NOMO-1 (cell line): ENCODE data around the gene CDSN.
"Not testable (repeated sequence)": the region's sequence is repeated elsewhere in the genome, so short reads cannot be mapped to it uniquely, and the experiment has no call there.

Source experiments
- DNase-seq, 2 experiments: peaks; one replicate each; lab custom pipeline; 2025; ENCODE audit not compliant: unreplicated experiment in 2 of 2; lab: John Stamatoyannopoulos, UW

CDSN gene

DNA sequence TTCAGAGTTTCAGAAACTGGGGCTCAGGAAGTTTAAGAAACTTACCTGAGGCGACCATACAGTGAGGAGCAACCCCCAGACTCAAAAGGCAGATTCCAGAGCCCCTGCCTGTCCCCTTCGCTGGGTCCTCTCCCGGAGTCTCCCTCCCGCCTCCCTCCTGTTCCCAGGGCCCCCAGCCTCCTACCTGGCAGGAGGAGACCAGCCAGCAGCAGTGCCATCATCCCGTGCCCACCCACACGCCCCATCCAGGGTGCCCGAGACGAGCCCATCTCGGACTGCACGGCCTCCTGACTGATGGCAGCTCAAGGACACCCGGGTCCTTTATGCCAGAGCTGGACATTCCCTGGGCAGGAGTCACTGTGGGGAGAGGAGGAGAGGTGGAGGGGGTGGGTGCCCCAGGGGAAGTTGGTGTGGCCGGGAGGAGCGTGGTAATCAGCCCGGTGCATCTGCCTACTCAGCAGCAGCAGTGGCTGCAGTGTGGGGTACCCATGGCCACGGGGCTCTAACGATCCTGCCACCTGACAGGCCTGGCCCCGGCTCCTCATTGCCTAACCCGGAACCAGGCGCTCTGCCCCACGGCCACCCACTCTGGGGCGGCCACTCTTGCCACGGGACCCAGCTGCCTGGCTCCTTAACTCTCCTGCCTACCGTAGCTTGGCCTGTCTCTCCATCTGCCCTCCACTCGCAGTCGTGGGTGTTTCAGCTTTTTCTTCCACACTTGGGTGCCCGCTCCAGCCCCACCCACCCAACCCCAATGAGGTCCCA, at the start of gene CDSN:
Gene CDSN, minus strand, starts transcription at position 296 of the 765 bp plus-strand sequence. Its CDS starts 27 bp downstream, at position 269.
- DNase-seq: no peak

GRCh38 chr6:31169123-31169857, 49.0 kb upstream of the CDSN start:
- no peak for DNase-seq

GRCh38 chr6:31168606-31169005, 48.4 kb upstream of the CDSN start:
- DNase-seq: no peak

GRCh38 chr6:31165986-31166385, 45.7 kb upstream of the CDSN start:
- DNase-seq: no peak

DNA sequence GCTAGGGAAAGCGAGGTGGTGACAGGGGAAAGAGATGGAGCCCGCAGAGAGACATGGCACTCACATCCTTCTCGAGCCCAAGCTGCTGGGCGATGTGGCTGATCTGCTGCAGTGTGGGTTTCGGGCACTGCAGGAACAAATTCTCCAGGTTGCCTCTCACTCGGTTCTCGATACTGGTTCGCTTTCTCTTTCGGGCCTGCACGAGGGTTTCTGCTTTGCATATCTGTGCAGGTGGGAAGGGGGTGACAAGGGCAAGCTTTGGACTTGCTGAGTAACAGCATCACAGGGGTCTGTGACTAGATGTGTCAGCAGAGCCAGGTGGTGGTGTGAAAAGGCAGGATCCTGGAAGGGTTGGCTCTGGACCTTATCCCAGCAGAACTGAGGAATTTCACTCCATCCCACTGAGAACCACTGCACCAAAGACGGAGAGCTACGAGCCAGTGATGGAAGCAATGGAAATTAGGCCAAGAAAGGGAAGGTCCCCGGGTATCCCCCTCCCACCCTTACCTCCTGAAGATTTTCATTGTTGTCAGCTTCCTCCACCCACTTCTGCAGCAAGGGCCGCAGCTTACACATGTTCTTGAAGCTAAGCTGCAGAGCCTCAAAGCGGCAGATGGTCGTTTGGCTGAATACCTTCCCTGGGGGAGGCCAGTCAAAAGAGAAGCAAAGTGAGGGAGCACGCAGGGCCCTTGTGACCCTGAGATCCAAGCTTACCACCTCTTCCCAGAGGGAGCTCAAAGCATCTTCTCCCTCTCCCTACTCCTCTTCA, 45.0 kb upstream of the CDSN start:
- DNase-seq: not testable (repeated sequence)

- DNase-seq: not testable (repeated sequence)
Observed at GRCh38 chr6:31164475-31165063, 44.3 kb upstream of the CDSN start.

- no peak for DNase-seq
Observed at GRCh38 chr6:31163922-31164321, 43.7 kb upstream of the CDSN start.

GRCh38 chr6:31162463-31163165, 42.4 kb upstream of the CDSN start:
- no peak for DNase-seq

GRCh38 chr6:31161216-31162126, 41.2 kb upstream of the CDSN start:
- DNase-seq: no peak

DNA sequence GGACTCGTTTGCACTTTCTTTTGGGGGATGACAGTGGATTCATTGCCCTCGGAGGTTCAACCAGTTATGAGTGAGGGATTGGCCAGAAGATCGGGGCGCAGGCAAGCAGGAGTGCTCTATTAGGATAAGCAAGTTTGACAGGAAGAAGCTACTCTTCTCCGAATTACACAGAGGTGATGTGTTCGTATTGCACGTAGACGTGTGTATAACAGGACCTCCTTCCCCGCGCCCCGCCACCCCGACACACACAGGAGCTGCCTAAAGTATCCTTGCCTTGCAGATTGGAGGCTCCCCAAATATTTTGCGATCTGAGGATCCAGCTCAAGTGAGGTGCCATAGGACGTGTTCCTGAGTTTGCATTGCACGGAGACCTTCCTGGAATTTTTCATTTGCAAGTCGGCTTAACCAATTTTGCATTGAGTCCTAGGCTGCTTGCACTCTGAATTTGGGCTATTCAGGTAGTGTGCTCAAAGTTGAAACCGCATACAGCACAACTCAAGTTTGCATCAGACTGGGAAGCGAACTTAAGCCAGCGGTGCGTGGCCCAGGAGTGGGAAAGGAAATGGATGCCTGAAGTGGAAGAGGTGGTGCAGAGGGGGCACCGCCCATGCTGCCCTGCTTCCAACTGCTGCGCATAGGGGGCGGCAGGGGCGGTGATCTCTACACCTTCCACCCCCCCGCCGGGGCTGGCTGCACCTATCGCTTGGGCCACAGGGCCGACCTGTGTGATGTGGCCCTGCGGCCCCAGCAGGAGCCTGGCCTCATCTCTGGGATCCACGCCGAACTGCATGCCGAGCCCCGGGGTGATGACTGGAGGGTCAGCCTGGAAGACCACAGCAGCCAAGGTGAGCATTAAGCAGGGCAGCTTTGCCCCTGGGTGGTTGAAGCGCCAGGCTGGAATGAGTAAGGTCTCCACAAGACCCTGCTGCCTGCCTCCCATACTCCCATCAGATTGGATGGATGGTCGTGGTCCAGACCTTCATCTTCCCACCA, 38.9 kb upstream of the CDSN start:
- DNase-seq: peak in 1 of 2 experiments; percentile 54

DNA sequence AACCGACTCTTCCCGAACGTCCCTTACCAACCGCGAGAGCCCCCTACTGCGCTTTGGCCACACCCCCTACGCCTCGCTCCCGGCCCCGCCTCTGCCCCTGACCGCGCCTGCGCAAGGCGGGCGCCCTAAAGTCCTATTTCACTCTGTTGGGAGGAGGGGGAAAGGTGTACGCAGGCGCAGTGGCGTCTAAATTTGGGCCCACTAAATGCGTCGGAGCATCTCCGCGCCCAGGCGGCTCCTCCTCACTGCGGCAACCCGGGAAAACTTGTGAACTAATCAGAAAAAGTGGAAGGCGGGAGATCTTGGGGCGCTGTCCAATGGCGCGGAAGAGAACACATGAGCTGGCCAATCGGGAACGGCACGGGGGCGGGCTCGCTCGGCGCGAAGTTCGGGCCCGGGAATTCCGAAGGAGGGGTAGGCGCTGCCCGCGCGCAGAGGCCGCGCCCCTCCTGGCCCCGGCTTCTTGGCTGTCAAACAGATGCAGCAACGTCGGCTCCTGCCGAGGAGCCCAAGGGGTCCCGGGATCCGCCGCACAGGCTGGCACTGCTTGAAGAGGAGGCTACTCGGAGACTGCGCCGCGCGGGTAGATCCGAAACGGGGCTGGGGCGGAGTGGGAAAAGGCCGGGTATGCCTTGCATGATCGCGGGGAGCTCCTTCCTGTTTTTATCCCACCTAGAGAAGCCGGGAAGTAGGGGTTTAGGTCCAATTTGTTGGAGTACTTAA, 38.1 kb upstream of the CDSN start, which contains the start of gene TCF19:
Gene TCF19, plus strand, starts transcription at position 450 of the 723 bp plus-strand sequence. CDS start 881 bp downstream, outside the sequence.
- DNase-seq: peak; percentile 98 to 99

GRCh38 chr6:31157513-31158139, 37.4 kb upstream of the CDSN start, which contains the start of gene CCHCR1:
CCHCR1 (minus strand) TSS chr6:31157802; CDS start chr6:31157600, 202 bp downstream.
- no peak for DNase-seq

DNA sequence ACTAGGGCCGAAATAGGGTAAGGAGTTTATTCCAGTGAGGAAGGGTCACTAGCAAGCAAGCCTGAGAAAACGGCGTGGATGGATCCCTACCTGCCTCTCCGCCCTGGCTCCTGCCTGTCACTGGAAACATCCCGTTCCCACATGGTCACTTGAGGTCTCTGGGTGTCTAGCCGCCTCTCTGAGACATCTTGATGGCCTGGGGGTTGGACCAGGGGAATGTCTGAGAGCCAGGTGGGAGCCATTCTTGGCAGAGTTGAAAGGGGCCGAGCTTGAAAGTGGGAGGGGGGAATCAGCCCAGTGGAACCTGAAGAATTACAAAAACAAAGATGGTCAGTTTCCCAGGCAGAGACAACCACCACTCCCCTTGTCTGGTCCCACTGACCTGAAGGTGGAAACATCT, 36.4 kb upstream of the CDSN start:
- no peak for DNase-seq

- DNase-seq: no peak
Observed at GRCh38 chr6:31154436-31154835, 34.2 kb upstream of the CDSN start.

DNA sequence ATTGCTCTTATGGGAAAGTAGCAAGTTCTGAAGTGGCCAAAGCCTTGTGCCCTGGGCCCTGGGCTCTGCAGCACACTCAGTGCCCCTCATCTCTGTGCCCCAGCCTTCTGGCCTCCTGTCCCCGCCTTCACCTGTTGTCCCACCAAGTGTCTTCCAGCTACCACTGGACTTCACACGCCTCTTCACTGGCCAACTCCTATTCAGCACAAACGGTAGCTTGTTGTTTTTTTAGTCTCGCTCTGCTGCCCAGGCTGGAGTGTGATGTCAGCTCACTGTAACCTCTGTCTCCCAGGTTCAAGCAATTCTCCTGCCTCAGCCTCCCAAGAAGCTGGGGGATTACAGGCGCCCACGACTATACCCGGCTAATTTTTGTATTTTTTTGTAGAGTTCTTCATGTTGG, 32.5 kb upstream of the CDSN start:
- no peak for DNase-seq

DNA sequence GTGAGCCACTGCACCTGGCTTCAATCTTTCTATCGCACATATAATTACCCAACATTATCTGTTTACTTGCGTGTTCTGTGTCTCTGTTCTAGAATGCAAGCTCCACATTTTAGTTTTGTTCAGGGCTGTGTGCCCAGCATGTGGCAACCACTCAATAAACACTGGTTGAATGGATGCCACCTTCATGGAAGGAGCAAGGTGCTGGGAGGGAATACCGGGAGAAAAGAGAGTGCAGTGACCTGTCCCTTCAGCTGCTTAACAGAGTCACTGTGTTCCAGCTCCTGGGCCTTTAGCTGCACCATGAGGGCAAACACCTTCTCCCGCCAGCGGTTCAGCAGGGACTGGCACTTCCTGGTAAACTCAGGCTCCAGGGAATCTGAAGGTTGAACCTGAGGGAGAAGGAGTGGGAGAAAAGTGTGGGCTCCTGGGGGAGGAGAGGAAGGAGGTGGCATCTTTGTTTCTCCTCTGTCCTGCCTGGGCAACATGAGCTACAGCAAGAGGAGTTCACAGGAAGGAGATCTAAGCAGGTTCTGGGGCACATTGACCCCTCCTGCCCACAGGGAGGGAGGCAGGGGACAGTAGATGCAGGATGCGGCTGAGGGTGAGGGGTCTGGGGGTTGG, 29.7 kb upstream of the CDSN start:
- no peak for DNase-seq
